LNCAP (cell line): ENCODE results near the gene ZNF544.

Source experiments
- CTCF ChIP-seq: fragments of 450-650 bp; IDR thresholded peaks from 2 replicates; pipeline ENCODE4 v1.5.1; 2017; ENCODE audit warnings: mild to moderate bottlenecking

ZNF544 gene

DNA sequence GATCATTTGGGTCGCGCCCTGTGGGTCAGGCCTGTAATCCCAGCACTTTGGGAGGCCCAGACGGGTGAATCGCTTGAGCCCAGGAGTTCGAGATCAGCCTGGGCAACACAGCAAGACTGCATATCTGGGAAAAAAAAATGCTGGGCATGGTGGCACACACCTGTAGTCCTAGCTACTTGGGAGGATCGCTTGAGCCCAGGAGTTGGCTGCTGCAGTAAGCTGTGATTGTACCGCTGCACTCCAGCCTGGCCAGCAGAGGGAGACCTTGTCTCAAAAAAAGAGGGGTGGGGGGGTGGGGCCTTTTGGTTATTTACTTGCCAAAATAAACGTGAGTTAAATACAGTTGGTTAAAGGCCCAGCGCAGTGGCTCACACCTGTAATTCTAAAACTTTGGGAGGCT lies 9.8 kb upstream of the ZNF544 start:
- peak; percentile 37; the same call in 1 of the 2 replicates for TF ChIP-seq CTCF

DNA sequence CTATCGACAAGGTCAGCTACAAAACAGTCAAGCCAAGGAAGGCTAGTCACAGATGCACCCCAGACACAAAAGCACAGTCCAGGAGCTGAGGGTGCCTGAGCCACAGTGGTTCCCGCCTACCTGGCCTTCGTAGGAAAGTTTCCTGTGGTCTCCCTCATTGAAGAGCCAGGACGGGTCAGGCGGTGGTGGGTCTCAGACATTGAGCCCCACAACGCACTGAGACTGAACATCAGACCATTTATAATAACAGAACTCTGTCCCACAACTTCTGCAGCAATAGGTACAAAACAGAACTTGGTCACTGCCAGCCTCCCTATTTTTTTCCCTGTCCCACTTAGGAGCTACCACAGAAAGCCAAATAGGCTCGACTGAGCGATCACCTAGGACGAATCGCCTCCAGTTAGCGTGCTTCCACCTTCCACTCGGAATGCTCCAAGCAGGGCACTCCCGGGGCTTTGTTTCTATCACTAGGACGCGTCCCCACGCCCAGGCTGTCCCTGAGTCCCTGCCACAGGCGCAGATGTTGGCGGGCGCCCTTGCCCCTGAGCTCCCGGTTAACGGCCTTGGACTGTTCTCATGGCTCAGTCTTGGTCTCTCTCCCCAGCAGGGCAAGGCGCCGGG lies 640 bp upstream of the ZNF544 start:
- no peak for TF ChIP-seq CTCF

DNA sequence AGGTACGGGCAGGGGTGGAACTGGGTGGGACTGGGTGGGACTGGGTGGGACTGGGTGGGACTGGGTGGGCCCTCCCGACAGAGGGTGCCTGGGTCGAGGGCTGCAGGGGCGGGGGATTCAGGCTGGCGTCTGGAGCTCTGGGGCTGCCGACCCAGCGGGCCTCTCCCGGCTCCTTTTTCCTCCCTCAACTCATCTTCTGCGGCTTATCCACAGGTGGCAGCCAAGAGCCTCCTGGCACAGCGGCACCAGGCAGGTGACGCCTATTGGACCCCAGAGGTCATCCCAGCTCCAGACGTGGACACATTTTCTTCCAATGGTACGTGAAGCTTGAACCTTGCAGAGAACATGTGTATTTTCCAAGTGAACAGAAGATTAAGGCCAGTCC lies 533 bp downstream of the ZNF544 start:
- peak; percentile 40 for TF ChIP-seq CTCF

DNA sequence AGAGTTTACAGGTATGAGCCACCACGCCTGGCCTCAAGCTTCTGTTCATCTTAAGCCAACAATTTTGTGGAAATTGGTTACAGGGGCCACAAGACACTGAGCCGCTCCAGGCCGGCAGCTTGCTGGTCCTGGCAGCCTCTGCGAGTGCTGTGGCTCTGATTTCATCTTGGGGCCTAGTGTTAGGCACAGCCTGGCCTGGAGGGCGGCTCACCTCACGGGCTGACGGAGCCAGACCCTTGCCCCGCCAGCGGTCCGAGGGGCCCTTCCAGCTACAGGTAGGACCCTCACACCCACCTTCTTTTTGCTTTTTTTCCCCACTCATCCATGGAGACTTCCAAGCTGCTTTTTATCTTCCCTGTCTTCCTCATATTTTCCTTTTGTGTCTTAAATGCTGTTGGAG lies 8.6 kb downstream of the ZNF544 start:
- no peak for TF ChIP-seq CTCF

DNA sequence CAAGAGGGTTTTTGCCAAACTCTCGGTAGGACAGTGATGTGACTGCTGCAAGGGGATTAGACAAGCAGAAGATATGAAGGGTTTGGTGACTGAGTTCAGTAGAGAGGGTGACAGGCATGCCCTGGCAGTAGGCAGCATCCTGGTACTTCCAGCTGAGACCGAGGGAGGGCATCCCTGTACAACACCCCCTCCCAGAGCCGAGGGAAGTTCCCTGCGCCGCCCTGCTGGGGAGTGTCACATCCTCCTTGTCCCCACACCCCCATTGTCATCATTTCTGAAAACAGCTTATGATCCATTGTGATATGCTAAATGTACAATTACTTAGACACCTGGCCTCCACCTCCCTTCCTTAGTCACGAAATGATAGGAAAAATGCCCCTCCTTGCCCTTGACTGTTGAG lies 14.6 kb downstream of the ZNF544 start:
- no peak for TF ChIP-seq CTCF

DNA sequence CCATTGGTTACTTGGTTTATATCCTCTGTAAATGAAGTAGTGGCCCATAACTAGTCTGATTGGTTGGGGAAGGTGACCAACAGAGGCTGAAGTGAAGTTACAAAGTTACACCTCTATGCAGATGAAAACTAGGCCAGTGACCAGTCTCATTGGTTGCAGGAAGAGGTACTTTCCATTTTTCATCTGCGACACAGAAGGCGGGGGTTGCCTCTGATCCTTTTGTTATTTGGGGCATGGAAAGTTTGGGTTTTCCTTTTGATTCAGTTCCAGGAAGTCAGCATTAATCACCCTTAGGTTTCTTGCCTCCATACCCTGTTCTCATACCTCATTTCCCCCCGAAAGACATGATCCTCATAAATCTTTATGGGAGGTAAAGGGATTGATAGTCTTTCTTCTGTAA lies 20.2 kb downstream of the ZNF544 start:
- no peak for TF ChIP-seq CTCF

GRCh38 chr19:58252102-58252685 lies 23.5 kb downstream of the ZNF544 start:
- TF ChIP-seq CTCF: no peak

DNA sequence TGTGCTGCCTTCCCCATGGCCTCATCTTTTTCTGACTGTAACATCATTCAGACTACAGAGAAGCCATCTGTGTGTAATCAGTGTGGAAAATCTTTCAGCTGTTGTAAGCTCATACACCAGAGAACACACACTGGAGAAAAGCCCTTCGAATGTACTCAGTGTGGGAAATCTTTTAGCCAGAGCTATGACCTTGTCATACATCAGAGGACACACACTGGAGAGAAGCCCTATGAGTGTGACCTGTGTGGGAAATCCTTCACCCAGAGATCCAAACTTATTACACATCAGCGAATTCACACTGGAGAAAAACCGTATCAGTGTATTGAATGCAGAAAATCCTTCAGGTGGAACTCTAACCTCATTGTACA lies 32.9 kb downstream of the ZNF544 start:
- no peak for TF ChIP-seq CTCF
